ENCODE data around the gene SCUBE1. TPM values are rescaled to one million over a fixed set of nuclear protein-coding genes. Genes with fewer than 3 reads are reported as not detected.

SCUBE1 gene
- total RNA-seq, 1 experiment from 2014 or later, result 3.9 TPM

DNA sequence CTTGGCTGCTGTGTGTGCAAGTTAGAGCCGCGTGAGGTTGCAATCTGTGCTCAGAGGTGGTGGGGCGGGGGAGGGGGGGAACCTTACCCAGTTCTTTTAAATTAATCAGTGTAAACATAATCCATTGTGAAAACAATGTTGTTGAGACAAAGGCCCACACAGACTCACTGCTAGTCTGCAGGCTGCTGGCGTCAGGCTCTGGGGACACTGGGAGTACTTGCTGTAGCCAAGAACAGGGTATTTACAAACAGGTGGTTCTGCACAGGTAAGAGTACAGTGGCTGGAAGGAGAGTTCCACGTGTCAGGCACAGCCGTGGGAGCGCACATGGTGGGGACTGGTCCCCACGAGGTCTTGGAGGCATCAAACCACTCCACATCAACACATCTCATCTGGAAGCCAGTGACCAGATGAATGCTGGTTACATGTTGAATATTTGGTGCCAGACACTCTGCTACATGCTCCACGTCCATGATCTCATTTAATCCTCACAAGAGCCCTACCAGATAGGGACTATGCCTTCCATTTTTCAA is 27.4 kb downstream of the SCUBE1 start:
- H3K36me3 ChIP-seq (ENCODE audit: control insufficient read depth in 1 of 2, insufficient read depth in 2 of 2, low read length in 2 of 2), result no peaks in the 10 kb centered on the region
- H3K4me1 ChIP-seq (ENCODE audit: control insufficient read depth in 1 of 2, insufficient read depth in 2 of 2, low read length in 2 of 2), result no peaks in the 10 kb centered on the region
- no peaks in the 10 kb centered on the region for H4K20me1 ChIP-seq (ENCODE audit: insufficient read depth)
- H3K9me2 ChIP-seq (ENCODE audit: insufficient read depth), result no peaks in the 10 kb centered on the region
- no peak overlapping the region for H3K27ac ChIP-seq (ENCODE audit: low read depth, low read length)
- POLR2A ChIA-PET, result no interaction called here
- no peaks in the 10 kb centered on the region for H3K79me2 ChIP-seq (ENCODE audit: insufficient read depth, low read length)
- TF ChIP-seq SRF (IDR thresholded peaks at IDR 0.05; ENCODE audit: low read depth), result no peak
- no peak for TF ChIP-seq RAD21 (IDR thresholded peaks at IDR 0.05; ENCODE audit: low read depth)
- no peaks in the 10 kb centered on the region for H3K9me3 ChIP-seq (ENCODE audit: control insufficient read depth in 1 of 2, insufficient read depth in 1 of 2, low read depth in 1 of 2, low read length in 2 of 2)
- CTCF ChIA-PET, result no interaction called here
- no peak overlapping the region for H2AFZ ChIP-seq (ENCODE audit: low read depth, low read length, poor library complexity, severe bottlenecking)
- DNase-seq (ENCODE audit: low read depth, low spot score) (no peak), ATAC-seq (no peak)
- no peak overlapping the region for H3K4me2 ChIP-seq (ENCODE audit: low read length)
- no TSS peak for BruUV-seq (replicated peaks)
- no peak overlapping the region for H3K4me3 ChIP-seq (replicated peaks in 1 of 2; ENCODE audit: low read depth in 1 of 2, low read length in 2 of 2)
- intact Hi-C loops (cut with micrococcal nuclease), result no loop called here
- RAD21 ChIA-PET (ENCODE audit: low non-redundant PET in 1 of 2, low total read pairs in 2 of 2, uncharacterized antibody in 2 of 2, unreplicated experiment in 2 of 2), result no interaction called here
- 0 out of 2 replicates have a peak, but pooled peaks cover 3% of the 10 kb centered on the region for H3K27me3 ChIP-seq (ENCODE audit: insufficient read depth, low read length)
- no peak overlapping the region for H3K9ac ChIP-seq (ENCODE audit: low read length)

DNA sequence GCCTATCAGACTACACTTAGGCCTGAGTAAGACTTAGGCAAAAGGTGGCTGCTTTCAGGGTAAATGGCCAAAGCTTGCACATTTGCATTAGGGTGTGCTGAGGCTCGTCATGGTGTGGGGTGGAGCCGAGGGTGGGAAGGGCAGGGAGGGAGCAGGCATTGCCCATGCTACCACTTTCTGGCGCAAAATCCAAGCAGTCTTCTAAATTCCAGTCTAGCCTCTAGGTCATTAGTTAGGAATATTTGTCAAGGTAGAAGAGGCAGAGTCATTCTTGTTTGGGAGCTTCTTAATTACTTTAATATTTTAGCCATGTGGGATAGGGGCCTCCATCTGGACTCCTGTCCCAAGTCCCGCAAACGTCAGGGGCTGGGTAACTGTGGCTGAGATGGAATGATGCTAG is 28.6 kb downstream of the SCUBE1 start:
- intact Hi-C loops (cut with micrococcal nuclease), result no loop called here
- H3K4me2 ChIP-seq (ENCODE audit: low read length), result no peak overlapping the region
- CTCF ChIA-PET, result no interaction called here
- ATAC-seq (no peak), DNase-seq (ENCODE audit: low read depth, low spot score) (no peak)
- no peak overlapping the region for H3K9ac ChIP-seq (ENCODE audit: low read length)
- H3K27ac ChIP-seq (ENCODE audit: low read depth, low read length), result no peak overlapping the region
- H3K4me3 ChIP-seq (replicated peaks in 1 of 2; ENCODE audit: low read depth in 1 of 2, low read length in 2 of 2), result no peak overlapping the region
- H3K9me3 ChIP-seq (ENCODE audit: control insufficient read depth in 1 of 2, insufficient read depth in 1 of 2, low read depth in 1 of 2, low read length in 2 of 2), result no peaks in the 10 kb centered on the region
- RAD21 ChIA-PET (ENCODE audit: low non-redundant PET in 1 of 2, low total read pairs in 2 of 2, uncharacterized antibody in 2 of 2, unreplicated experiment in 2 of 2), result no interaction called here
- H3K79me2 ChIP-seq (ENCODE audit: insufficient read depth, low read length), result no peaks in the 10 kb centered on the region
- BruUV-seq (replicated peaks), result no TSS peak
- no peaks in the 10 kb centered on the region for H3K36me3 ChIP-seq (ENCODE audit: control insufficient read depth in 1 of 2, insufficient read depth in 2 of 2, low read length in 2 of 2)
- TF ChIP-seq EZH2 (IDR thresholded peaks at IDR 0.05) (no peak), SRF (IDR thresholded peaks at IDR 0.05; ENCODE audit: low read depth) (no peak), EZH2phosphoT487 (IDR thresholded peaks at IDR 0.05; ENCODE audit: borderline replicate concordance) (no peak), CEBPB (IDR thresholded peaks at IDR 0.05; ENCODE audit: low read depth) (no peak), JUND (IDR thresholded peaks at IDR 0.05) (no peak), CBX3 (IDR thresholded peaks at IDR 0.05; ENCODE audit: low read depth) (no peak)
- TF ChIP-seq, protein P1, sequence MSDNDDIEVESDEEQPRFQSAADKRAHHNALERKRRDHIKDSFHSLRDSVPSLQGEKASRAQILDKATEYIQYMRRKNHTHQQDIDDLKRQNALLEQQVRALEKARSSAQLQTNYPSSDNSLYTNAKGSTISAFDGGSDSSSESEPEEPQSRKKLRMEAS (IDR thresholded peaks at IDR 0.05), result no peak
- no peaks in the 10 kb centered on the region for H3K9me2 ChIP-seq (ENCODE audit: insufficient read depth)
- 0 out of 2 replicates have a peak, but pooled peaks cover 3% of the 10 kb centered on the region for H3K27me3 ChIP-seq (ENCODE audit: insufficient read depth, low read length)
- POLR2A ChIA-PET, result no interaction called here
- no peak overlapping the region for H2AFZ ChIP-seq (ENCODE audit: low read depth, low read length, poor library complexity, severe bottlenecking)
- H4K20me1 ChIP-seq (ENCODE audit: insufficient read depth), result no peaks in the 10 kb centered on the region
- H3K4me1 ChIP-seq (ENCODE audit: control insufficient read depth in 1 of 2, insufficient read depth in 2 of 2, low read length in 2 of 2), result no peaks in the 10 kb centered on the region

Measured in HCT116 (cell line).